HCT116 (cell line): ENCODE data around the gene UGGT2. TPM values are rescaled to one million over a fixed set of nuclear protein-coding genes. Genes with fewer than 3 reads are reported as not detected.

Experiments
- ATAC-seq: fragments of 200-7000 bp; cut with Tn5 transposase; 2 replicates; pipeline ENCODE4 v1.9.1; 2020; ENCODE audit warnings: mild to moderate bottlenecking, moderate library complexity
- BruUV-seq: library from RNA; stranded (reverse); fragments of 400-500 nt; replicated peaks from 2 replicates; lab custom pipeline; 2021; lab: Mats Ljungman, UMichigan
- CTCF ChIA-PET: fragments of 300-600 bp; sonication (Branson Sonifier 250); formaldehyde crosslinking; loops from one replicate; lab custom pipeline; 2021; ENCODE audit warnings: antibody characterized with exemption; lab: Charles Lee
- POLR2A ChIA-PET: fragments of 300-600, 350-600 bp; sonication (Branson Sonifier 250); formaldehyde crosslinking; loops from one replicate; lab custom pipeline; 2021; ENCODE audit warnings: antibody characterized with exemption; lab: Charles Lee
- RAD21 ChIA-PET, 2 experiments: fragments of 300-600 bp; sonication (Branson Sonifier 250); formaldehyde crosslinking; loops; one replicate each; lab custom pipeline; 2023; ENCODE audit warnings: low total read pairs in 2 of 2; ENCODE audit not compliant: uncharacterized antibody in 2 of 2, unreplicated experiment in 2 of 2, low non-redundant PET in 1 of 2; lab: Charles Lee
- DNase-seq: peaks from one replicate; pipeline ENCODE4 v3.0.0-alpha.2; 2010; ENCODE audit warnings: low read depth, low spot score
- H2AFZ ChIP-seq: fragments of 200-600 bp; shearing (Covaris generic), sonication (generic); 2 replicates; pipeline ENCODE4 v1.6.1; 2017; ENCODE audit warnings: low read depth, mixed run types, mixed read lengths, antibody characterized with exemption, low read length; ENCODE audit not compliant: poor library complexity, severe bottlenecking
- H3K27ac ChIP-seq: 2 replicates; pipeline ENCODE4 v1.5.1; 2012; ENCODE audit warnings: low read depth, low read length
- H3K27me3 ChIP-seq: fragments of 200-600 bp; sonication (generic); 2 replicates; pipeline ENCODE4 v1.6.1; 2016; ENCODE audit warnings: mixed run types, low read length, mixed read lengths; ENCODE audit not compliant: insufficient read depth
- H3K36me3 ChIP-seq, 2 experiments: fragments of 200-500 bp in 1 of 2; fragments of 200-600 bp in 1 of 2; sonication (Bioruptor generic) in 1 of 2; sonication (generic) in 1 of 2; 2 replicates each; pipeline versions ENCODE4 v1.5.1 to v1.6.1; 2014 to 2016; ENCODE audit warnings: low read length in 2 of 2, inconsistent platforms in 1 of 2, mixed read lengths in 1 of 2, mixed run types in 1 of 2; ENCODE audit not compliant: insufficient read depth in 2 of 2, control insufficient read depth in 1 of 2
- H3K4me1 ChIP-seq, 2 experiments: fragments of 200-600 bp in 1 of 2; sonication (generic) in 1 of 2; 2 replicates each; pipeline versions ENCODE4 v1.5.1 to v1.6.1; 2012 to 2017; ENCODE audit warnings: low read length in 2 of 2, inconsistent platforms in 1 of 2, mild to moderate bottlenecking in 1 of 2, mixed read lengths in 1 of 2, mixed run types in 1 of 2, moderate library complexity in 1 of 2; ENCODE audit not compliant: insufficient read depth in 2 of 2, control insufficient read depth in 1 of 2
- H3K4me2 ChIP-seq: fragments of 200-600 bp; sonication (generic); 2 replicates; pipeline ENCODE4 v1.6.1; 2017; ENCODE audit warnings: mixed run types, low read length, mixed read lengths
- H3K4me3 ChIP-seq, 2 experiments: fragments of 200-600 bp in 1 of 2; sonication (generic) in 1 of 2; replicated peaks in 1 of 2; 2 replicates each; pipeline ENCODE4 v1.5.1; 2011 to 2016; ENCODE audit warnings: low read length in 2 of 2, control low read depth in 1 of 2, low read depth in 1 of 2, mild to moderate bottlenecking in 1 of 2, mixed read lengths in 1 of 2, mixed run types in 1 of 2
- H3K79me2 ChIP-seq: fragments of 200-600 bp; sonication (generic); 2 replicates; pipeline ENCODE4 v1.6.1; 2017; ENCODE audit warnings: mild to moderate bottlenecking, mixed run types, low read length, moderate library complexity, mixed read lengths; ENCODE audit not compliant: insufficient read depth
- H3K9ac ChIP-seq: fragments of 200-600 bp; sonication (generic); 2 replicates; pipeline ENCODE4 v1.6.1; 2016; ENCODE audit warnings: low read length, mixed read lengths
- H3K9me2 ChIP-seq: fragments of 200-600 bp; sonication (generic), shearing (Covaris generic); 2 replicates; pipeline ENCODE4 v1.6.1; 2017; ENCODE audit warnings: mixed run types, mild to moderate bottlenecking, moderate library complexity; ENCODE audit not compliant: insufficient read depth
- H3K9me3 ChIP-seq, 2 experiments: fragments of 200-500 bp in 1 of 2; fragments of 200-600 bp in 1 of 2; sonication (Bioruptor generic) in 1 of 2; sonication (generic) in 1 of 2; 2 replicates each; pipeline ENCODE4 v1.6.1; 2014 to 2017; ENCODE audit warnings: low read length in 2 of 2, mixed read lengths in 2 of 2, inconsistent platforms in 1 of 2, low read depth in 1 of 2, mild to moderate bottlenecking in 1 of 2, mixed run types in 1 of 2, moderate library complexity in 1 of 2; ENCODE audit not compliant: control insufficient read depth in 1 of 2, insufficient read depth in 1 of 2
- H4K20me1 ChIP-seq: fragments of 200-600 bp; sonication (generic), shearing (Covaris generic); 2 replicates; pipeline ENCODE4 v1.6.1; 2017; ENCODE audit warnings: mixed run types, mild to moderate bottlenecking, moderate library complexity; ENCODE audit not compliant: insufficient read depth
- ATF3 ChIP-seq: IDR thresholded peaks from 2 replicates; pipeline ENCODE4 v1.6.1; 2012
- CBX3 ChIP-seq: IDR thresholded peaks from 2 replicates; pipeline ENCODE4 v1.6.1; 2012; ENCODE audit warnings: low read depth
- EZH2phosphoT487 ChIP-seq: fragments of 200-600 bp; IDR thresholded peaks from 2 replicates; pipeline ENCODE4 v1.6.1; 2018; ENCODE audit warnings: antibody characterized with exemption, borderline replicate concordance
- FOSL1 ChIP-seq: IDR thresholded peaks from 2 replicates; pipeline ENCODE4 v1.6.1; 2012; ENCODE audit warnings: low read depth
- JUND ChIP-seq: IDR thresholded peaks from 2 replicates; pipeline ENCODE4 v1.6.1; 2012
- REST ChIP-seq: IDR thresholded peaks from 2 replicates; pipeline ENCODE4 v1.6.1; 2012; ENCODE audit warnings: low read depth
- SIN3A ChIP-seq: IDR thresholded peaks from 2 replicates; pipeline ENCODE4 v1.6.1; 2012; ENCODE audit warnings: low read depth
- SRF ChIP-seq: IDR thresholded peaks from 2 replicates; pipeline ENCODE4 v1.6.1; 2012; ENCODE audit warnings: low read depth
- ZFX ChIP-seq: fragments of 450-650 bp; IDR thresholded peaks from 2 replicates; pipeline ENCODE4 v1.6.1; 2017
- intact Hi-C: fragments of 100-400 bp; cut with micrococcal nuclease; formaldehyde crosslinking; loops from 2 replicates; pipeline ENCODE4 v1.10.0; 2022
- total RNA-seq: library from RNA; stranded (reverse); gene quantifications from one replicate; pipeline ENCODE4 v1.2.1, GENCODE V29; 2021; ENCODE audit not compliant: unreplicated experiment
- TF ChIP-seq, protein P1 (sequence below): IDR thresholded peaks from 2 replicates; pipeline ENCODE4 v1.6.1; 2012

The UGGT2 gene
- total RNA-seq, 1 experiment from 2014 or later: 27.1 TPM

DNA sequence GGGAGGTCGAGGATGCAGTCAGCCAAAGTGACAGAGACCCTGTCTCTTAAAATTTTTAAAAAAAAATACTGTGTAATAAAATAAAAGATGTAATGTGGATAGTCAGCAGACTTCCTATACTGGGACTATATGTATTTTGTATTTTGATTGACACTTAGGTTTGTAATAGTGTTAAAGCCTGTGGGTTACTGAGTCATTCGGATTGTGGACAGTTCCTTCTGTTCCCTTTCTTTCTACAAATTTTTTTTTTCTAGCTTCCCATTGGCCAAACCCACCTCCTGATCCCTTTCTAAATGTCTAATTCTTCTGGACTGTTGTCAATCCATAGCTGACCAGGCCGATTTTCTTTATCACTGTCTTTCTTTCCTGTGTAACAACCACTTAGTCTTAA, 268.3 kb downstream of the UGGT2 start:
- no peak for DNase-seq
- no TSS peak for BruUV-seq
- no peak overlapping the region for H3K4me3 ChIP-seq
- H4K20me1 ChIP-seq: no peaks in the 10 kb centered on the region
- no peak overlapping the region for H3K9ac ChIP-seq
- no peak overlapping the region for H3K27ac ChIP-seq
- CTCF ChIA-PET: no interaction called here
- H3K9me2 ChIP-seq: no peaks in the 10 kb centered on the region
- H2AFZ ChIP-seq: no peak overlapping the region
- H3K36me3 ChIP-seq: no peaks in the 10 kb centered on the region
- POLR2A ChIA-PET: no interaction called here
- no peak for ATAC-seq
- intact Hi-C loops: no loop called here
- H3K4me2 ChIP-seq: peak overlapping the region; percentile 29; the same call in 1 of the 2 replicates
- peaks cover 11 to 14% of the 10 kb centered on the region in 2 experiments for H3K4me1 ChIP-seq
- H3K79me2 ChIP-seq: no peaks in the 10 kb centered on the region
- TF ChIP-seq ZFX (no peak), CBX3 (no peak), SIN3A (no peak), EZH2phosphoT487 (no peak), ATF3 (no peak), FOSL1 (no peak), JUND (no peak)
- TF ChIP-seq, protein P1, sequence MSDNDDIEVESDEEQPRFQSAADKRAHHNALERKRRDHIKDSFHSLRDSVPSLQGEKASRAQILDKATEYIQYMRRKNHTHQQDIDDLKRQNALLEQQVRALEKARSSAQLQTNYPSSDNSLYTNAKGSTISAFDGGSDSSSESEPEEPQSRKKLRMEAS: no peak
- RAD21 ChIA-PET: no interaction called here
- H3K9me3 ChIP-seq: no peaks in the 10 kb centered on the region
- no peaks in the 10 kb centered on the region for H3K27me3 ChIP-seq

DNA sequence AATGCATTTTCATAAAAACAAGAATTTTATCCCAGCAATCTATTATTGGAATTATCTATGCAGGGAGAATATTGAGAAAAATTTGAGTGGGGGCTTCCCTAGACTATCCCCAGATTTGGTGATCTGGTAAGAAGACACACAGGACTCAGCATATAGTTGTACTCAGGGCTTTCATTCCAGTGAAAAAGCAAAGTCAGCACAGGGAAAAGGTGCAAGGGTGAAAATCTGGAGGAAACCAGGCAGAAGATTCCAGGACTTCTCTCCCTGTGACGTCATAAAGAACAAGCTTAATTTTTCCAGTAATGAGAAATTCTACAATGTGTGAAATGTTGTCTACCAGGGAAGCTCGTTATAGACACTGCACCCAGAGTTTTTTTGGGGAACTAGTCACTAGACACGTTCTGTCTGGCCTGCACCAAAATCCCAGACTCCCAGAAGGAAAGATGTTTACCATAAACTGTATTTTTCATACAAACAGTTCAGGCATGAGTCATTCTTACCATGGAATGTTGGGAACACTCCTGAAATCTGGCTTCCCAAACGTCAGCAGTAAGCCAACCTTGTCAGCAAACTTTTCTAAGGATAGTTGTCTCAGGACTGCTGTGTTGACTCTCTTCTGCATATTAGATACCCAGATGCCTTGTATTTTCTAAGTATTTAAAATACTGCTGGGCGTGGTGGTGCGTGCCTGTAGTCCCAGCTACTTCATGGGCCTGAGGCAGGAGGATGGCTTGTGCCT, 268.9 kb downstream of the UGGT2 start:
- Histone ChIP-seq H3K9me3 (no peaks in the 10 kb centered on the region), H3K9ac (no peak overlapping the region), H3K4me1 (peaks cover 11 to 14% of the 10 kb centered on the region in 2 experiments), H3K27me3 (no peaks in the 10 kb centered on the region), H3K4me2 (peak overlapping the region; percentile 29; the same call in 1 of the 2 replicates), H4K20me1 (no peaks in the 10 kb centered on the region), H3K36me3 (no peaks in the 10 kb centered on the region), H2AFZ (no peak overlapping the region), H3K9me2 (no peaks in the 10 kb centered on the region), H3K4me3 (no peak overlapping the region), H3K27ac (no peak overlapping the region), H3K79me2 (no peaks in the 10 kb centered on the region)
- DNase-seq (no peak), ATAC-seq (peak; percentile 54)
- TF ChIP-seq SIN3A: no peak
- TF ChIP-seq REST: no peak
- TF ChIP-seq SRF: no peak
- TF ChIP-seq EZH2phosphoT487: no peak
- ChIA-PET RAD21 (no interaction called here), CTCF (no interaction called here), POLR2A (no interaction called here)
- no TSS peak for BruUV-seq
- intact Hi-C loops: no loop called here
